Prostate gland (tissue), 2 donors: ENCODE results near the gene RMND5B.

Experiments used
- CTCF ChIP-seq, 4 experiments: fragments of 200-600 bp in 2 of 4; fragments of 450-650 bp in 2 of 4; sonication (generic) in 2 of 4; IDR thresholded peaks; 1 replicate in 3 of 4; 2 replicates in 1 of 4; pipeline ENCODE4 v1.5.1; 2016 to 2019; ENCODE audit warnings: antibody characterized with exemption in 4 of 4, mild to moderate bottlenecking in 2 of 4, moderate library complexity in 2 of 4
- POLR2A ChIP-seq: fragments of 450-650 bp; IDR thresholded peaks from one replicate; pipeline ENCODE4 v1.6.1; 2016; ENCODE audit warnings: antibody characterized with exemption, mild to moderate bottlenecking

GRCh38 chr5:178137991-178138390 is 7.2 kb downstream of the RMND5B start:
- TF ChIP-seq CTCF (IDR thresholded peaks at IDR 0.05) = no peak
- TF ChIP-seq POLR2A = no peak
